GM23338 (cell line): ENCODE data around the gene ACO1.

Experiments used
- CREB1 ChIP-seq: fragments of 250-450 bp; sonication (Bioruptor Pico); IDR thresholded peaks from 2 replicates; pipeline ENCODE4 v1.5.0; 2020; ENCODE audit warnings: low read depth, mild to moderate bottlenecking, moderate library complexity
- EZH2 ChIP-seq: fragments of 200-600 bp; sonication (generic); IDR thresholded peaks from one replicate; pipeline ENCODE4 v1.8.0; 2017; ENCODE audit warnings: antibody characterized with exemption, mild to moderate bottlenecking, low read depth; ENCODE audit not compliant: unreplicated experiment
- EZH2phosphoT487 ChIP-seq: fragments of 200-600 bp; sonication (generic); IDR thresholded peaks from one replicate; pipeline ENCODE4 v1.8.1; 2018; ENCODE audit warnings: antibody characterized with exemption; ENCODE audit not compliant: unreplicated experiment
- POLR2AphosphoS5 ChIP-seq: IDR thresholded peaks from 2 replicates; pipeline ENCODE4 v1.6.1; 2016; ENCODE audit warnings: antibody characterized with exemption, low read depth
- STAT1 ChIP-seq: IDR thresholded peaks from one replicate; pipeline ENCODE4 v1.6.1; 2016; ENCODE audit warnings: antibody characterized with exemption; ENCODE audit not compliant: unreplicated experiment
- TF ChIP-seq, protein P1 (sequence below), 2 experiments: fragments of 200-600 bp in 1 of 2; sonication (generic) in 1 of 2; conservative IDR thresholded peaks; 2 replicates each; pipeline versions ENCODE4 v1.5.1 to v1.6.1; 2016 to 2017; ENCODE audit warnings: antibody characterized with exemption in 2 of 2, low read depth in 2 of 2, mild to moderate bottlenecking in 2 of 2, moderate library complexity in 1 of 2
- TF ChIP-seq, protein P2 (sequence below): IDR thresholded peaks from one replicate; pipeline ENCODE4 v1.6.1; 2018; ENCODE audit warnings: antibody characterized with exemption; ENCODE audit not compliant: unreplicated experiment

DNA sequence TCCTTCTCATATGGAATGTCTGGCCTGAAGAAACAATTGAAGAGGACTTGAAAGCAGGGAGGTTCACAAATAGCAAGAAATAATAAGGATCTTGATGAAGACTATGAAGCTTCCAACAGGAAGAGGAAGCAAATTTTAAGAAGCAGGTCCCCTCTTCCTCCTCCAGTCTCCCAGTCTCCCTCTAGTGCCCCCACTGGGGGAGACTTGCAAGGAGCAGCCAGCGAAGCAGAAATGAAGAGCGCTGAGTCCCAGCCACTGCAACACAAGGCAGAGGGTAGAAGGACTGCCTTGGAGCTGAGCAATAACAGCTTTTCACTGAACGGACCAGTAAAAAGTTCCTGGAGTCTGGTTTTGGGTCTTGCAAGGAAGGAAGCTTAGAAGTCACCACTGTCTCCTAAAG lies 32.6 kb upstream of the ACO1 start:
- TF ChIP-seq, protein P1, sequence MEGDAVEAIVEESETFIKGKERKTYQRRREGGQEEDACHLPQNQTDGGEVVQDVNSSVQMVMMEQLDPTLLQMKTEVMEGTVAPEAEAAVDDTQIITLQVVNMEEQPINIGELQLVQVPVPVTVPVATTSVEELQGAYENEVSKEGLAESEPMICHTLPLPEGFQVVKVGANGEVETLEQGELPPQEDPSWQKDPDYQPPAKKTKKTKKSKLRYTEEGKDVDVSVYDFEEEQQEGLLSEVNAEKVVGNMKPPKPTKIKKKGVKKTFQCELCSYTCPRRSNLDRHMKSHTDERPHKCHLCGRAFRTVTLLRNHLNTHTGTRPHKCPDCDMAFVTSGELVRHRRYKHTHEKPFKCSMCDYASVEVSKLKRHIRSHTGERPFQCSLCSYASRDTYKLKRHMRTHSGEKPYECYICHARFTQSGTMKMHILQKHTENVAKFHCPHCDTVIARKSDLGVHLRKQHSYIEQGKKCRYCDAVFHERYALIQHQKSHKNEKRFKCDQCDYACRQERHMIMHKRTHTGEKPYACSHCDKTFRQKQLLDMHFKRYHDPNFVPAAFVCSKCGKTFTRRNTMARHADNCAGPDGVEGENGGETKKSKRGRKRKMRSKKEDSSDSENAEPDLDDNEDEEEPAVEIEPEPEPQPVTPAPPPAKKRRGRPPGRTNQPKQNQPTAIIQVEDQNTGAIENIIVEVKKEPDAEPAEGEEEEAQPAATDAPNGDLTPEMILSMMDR (conservative IDR thresholded peaks at IDR 0.05; ENCODE audit: low read depth in 2 of 2): peak; percentile 58 to 67
- TF ChIP-seq EZH2phosphoT487: no peak
- TF ChIP-seq, protein P2, sequence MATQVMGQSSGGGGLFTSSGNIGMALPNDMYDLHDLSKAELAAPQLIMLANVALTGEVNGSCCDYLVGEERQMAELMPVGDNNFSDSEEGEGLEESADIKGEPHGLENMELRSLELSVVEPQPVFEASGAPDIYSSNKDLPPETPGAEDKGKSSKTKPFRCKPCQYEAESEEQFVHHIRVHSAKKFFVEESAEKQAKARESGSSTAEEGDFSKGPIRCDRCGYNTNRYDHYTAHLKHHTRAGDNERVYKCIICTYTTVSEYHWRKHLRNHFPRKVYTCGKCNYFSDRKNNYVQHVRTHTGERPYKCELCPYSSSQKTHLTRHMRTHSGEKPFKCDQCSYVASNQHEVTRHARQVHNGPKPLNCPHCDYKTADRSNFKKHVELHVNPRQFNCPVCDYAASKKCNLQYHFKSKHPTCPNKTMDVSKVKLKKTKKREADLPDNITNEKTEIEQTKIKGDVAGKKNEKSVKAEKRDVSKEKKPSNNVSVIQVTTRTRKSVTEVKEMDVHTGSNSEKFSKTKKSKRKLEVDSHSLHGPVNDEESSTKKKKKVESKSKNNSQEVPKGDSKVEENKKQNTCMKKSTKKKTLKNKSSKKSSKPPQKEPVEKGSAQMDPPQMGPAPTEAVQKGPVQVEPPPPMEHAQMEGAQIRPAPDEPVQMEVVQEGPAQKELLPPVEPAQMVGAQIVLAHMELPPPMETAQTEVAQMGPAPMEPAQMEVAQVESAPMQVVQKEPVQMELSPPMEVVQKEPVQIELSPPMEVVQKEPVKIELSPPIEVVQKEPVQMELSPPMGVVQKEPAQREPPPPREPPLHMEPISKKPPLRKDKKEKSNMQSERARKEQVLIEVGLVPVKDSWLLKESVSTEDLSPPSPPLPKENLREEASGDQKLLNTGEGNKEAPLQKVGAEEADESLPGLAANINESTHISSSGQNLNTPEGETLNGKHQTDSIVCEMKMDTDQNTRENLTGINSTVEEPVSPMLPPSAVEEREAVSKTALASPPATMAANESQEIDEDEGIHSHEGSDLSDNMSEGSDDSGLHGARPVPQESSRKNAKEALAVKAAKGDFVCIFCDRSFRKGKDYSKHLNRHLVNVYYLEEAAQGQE: no peak
- no peak for TF ChIP-seq CREB1 (CRISPR knock-in tag)
- TF ChIP-seq STAT1: no peak
- no peak for TF ChIP-seq POLR2AphosphoS5
- TF ChIP-seq EZH2: no peak
